ENCODE data around the gene TBC1D9.

GRCh38 chr4:140711910-140712309 lies 44.3 kb downstream of the TBC1D9 start:
- TF ChIP-seq, protein P1, sequence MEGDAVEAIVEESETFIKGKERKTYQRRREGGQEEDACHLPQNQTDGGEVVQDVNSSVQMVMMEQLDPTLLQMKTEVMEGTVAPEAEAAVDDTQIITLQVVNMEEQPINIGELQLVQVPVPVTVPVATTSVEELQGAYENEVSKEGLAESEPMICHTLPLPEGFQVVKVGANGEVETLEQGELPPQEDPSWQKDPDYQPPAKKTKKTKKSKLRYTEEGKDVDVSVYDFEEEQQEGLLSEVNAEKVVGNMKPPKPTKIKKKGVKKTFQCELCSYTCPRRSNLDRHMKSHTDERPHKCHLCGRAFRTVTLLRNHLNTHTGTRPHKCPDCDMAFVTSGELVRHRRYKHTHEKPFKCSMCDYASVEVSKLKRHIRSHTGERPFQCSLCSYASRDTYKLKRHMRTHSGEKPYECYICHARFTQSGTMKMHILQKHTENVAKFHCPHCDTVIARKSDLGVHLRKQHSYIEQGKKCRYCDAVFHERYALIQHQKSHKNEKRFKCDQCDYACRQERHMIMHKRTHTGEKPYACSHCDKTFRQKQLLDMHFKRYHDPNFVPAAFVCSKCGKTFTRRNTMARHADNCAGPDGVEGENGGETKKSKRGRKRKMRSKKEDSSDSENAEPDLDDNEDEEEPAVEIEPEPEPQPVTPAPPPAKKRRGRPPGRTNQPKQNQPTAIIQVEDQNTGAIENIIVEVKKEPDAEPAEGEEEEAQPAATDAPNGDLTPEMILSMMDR (IDR thresholded peaks at IDR 0.05 in 2 of 3, conservative IDR thresholded peaks at IDR 0.05 in 1 of 3; ENCODE audit: control insufficient read depth in 2 of 3, extremely low read depth in 1 of 3, insufficient read depth in 1 of 3, low read depth in 3 of 3, low read length in 3 of 3), result no peak
- TF ChIP-seq USF1 (IDR thresholded peaks at IDR 0.05; ENCODE audit: borderline replicate concordance, extremely low read length, insufficient read depth, low read depth, low read length) (no peak), TAF1 (IDR thresholded peaks at IDR 0.05; ENCODE audit: borderline replicate concordance, low read depth, low read length) (no peak), ESRRA (IDR thresholded peaks at IDR 0.05; ENCODE audit: low read length) (no peak), JUND (IDR thresholded peaks at IDR 0.05; ENCODE audit: low read depth, low read length) (no peak), TCF7 (IDR thresholded peaks at IDR 0.05; ENCODE audit: borderline replicate concordance) (no peak), POLR2AphosphoS5 (IDR thresholded peaks at IDR 0.05; ENCODE audit: low read length) (no peak), MXI1 (IDR thresholded peaks at IDR 0.05; ENCODE audit: low read depth, low read length) (no peak), CBX5 (IDR thresholded peaks at IDR 0.05; ENCODE audit: low read depth) (no peak), POLR2A (IDR thresholded peaks at IDR 0.05; ENCODE audit: low read depth, low read length) (no peak)
- TF ChIP-seq, protein P2, sequence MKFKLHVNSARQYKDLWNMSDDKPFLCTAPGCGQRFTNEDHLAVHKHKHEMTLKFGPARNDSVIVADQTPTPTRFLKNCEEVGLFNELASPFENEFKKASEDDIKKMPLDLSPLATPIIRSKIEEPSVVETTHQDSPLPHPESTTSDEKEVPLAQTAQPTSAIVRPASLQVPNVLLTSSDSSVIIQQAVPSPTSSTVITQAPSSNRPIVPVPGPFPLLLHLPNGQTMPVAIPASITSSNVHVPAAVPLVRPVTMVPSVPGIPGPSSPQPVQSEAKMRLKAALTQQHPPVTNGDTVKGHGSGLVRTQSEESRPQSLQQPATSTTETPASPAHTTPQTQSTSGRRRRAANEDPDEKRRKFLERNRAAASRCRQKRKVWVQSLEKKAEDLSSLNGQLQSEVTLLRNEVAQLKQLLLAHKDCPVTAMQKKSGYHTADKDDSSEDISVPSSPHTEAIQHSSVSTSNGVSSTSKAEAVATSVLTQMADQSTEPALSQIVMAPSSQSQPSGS (IDR thresholded peaks at IDR 0.05; ENCODE audit: low read length), result no peak
- TF ChIP-seq, protein P3, sequence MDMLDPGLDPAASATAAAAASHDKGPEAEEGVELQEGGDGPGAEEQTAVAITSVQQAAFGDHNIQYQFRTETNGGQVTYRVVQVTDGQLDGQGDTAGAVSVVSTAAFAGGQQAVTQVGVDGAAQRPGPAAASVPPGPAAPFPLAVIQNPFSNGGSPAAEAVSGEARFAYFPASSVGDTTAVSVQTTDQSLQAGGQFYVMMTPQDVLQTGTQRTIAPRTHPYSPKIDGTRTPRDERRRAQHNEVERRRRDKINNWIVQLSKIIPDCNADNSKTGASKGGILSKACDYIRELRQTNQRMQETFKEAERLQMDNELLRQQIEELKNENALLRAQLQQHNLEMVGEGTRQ (IDR thresholded peaks at IDR 0.05; ENCODE audit: borderline replicate concordance, low read depth, low read length), result no peak
